HG03378 (cell line): ENCODE data around the gene C16orf96.

Source experiments
- ATAC-seq: cut with Tn5 transposase; IDR thresholded peaks from one replicate; pipeline ENCODE4 v1.9.1; 2021; ENCODE audit warnings: mild to moderate bottlenecking, moderate library complexity; ENCODE audit not compliant: unreplicated experiment

Gene C16orf96

DNA sequence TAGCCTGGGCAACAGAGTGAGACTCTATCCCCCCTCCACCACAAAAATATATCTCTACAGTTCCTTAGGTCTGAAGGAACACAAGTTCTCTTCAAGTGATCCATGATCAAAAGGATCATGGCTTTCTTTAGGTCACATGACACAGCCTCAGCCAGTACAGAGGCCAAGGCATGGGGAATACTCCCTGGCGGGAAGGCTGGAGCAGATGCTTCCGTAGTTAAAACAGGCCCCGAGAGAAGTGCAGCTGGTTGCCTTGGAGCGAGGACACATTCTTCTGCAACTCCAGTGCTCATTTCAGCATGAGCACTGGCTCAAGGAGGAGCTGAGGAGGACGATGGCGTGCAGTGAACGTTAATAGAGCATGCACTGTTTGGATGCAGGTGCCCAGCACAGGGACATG, 31.1 kb upstream of the C16orf96 start:
- ATAC-seq, result no peak

DNA sequence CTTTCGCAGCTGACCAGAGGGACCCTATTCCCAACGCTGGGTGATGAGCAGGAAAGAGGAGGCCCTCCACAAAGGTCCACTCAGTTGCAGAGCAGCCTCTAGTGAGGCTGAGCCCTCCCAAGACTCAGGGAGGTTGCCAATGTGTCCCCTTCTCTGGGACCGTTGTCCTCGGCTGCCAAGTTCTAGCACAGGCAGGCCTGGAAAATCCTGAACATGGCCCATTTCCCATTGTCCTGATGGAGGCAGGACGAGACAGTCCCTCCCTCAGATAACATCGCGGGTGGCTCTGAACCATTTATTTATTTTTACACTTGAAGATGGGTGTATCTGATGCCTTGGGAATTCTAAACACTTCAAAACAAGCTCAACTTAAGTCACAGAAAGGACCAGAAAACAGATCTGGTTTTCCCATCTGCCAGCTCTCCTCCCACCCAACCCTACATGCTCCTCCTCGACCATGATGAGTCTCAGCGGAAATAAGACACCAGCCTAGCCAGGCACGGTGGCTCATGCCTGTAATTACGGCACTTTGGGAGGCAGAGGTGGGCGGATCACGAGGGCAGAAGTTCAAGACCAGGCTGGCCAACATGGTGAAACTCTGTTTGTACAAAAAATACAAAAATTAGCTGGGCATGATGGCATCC, 30.4 kb upstream of the C16orf96 start:
- no peak for ATAC-seq

DNA sequence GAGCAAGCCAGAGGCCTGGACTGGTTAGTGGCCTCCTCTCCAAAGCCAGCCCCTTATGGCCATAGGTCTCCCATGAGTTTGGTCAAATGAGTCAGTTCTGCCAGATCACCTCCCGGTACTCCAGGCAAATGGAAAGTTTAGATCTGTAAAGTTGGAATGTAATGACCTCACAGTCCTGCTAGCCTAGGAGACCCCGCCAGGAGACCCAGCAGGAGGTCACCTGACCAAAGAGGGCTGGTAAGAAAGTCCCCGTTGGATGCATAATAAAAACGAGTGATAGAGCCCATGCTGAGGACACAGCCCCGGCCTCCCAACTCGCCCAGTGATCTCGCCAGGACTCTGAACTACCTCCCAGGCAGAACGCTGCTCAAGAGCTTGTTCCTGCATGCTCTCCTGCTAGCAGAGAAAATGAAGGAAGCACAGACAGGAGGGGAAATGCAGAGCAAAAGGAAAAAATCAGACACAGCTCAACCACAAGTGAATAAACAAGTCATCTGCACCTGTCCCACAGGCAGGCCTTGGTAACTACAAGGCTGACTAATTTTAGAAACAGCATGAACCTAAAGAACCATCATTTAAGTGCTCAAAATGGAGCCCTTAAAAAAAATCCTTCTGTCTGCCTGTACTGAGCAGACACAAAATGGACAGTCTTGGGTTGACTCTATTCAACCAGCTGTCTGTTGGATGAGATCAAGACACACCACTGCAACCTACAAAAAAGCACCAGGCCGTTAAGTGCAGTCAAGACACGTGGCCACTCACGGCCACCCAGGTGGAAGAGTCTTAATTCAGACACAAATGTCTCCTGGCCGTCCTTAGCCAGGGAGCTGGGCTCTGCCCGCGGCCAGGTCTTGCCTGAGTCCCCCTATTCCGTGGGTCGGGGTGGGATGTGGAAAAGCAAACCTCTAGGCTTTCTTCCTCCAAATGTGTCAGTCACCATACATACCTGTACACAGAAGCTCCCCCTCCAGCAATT, 26.8 kb upstream of the C16orf96 start:
- no peak for ATAC-seq

DNA sequence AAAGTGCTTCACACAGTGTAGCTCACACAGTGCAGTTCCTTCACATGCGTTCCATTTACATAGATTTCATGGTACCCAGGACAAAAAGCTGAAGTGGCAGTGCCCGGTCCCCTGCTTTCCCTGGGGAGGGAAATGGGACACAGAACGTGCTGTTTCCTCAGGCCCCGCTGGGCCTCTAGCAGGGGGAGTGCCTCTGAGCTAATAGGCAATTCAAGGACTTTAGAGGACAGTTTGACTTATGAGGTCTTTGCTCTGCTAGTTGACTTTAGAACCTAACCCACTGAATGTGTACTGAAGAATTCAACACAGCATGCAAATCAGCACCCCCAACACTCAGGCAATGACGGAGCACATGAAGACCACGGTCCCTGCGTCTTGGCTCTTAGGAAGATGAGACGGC, 24.3 kb upstream of the C16orf96 start:
- ATAC-seq, result no peak

DNA sequence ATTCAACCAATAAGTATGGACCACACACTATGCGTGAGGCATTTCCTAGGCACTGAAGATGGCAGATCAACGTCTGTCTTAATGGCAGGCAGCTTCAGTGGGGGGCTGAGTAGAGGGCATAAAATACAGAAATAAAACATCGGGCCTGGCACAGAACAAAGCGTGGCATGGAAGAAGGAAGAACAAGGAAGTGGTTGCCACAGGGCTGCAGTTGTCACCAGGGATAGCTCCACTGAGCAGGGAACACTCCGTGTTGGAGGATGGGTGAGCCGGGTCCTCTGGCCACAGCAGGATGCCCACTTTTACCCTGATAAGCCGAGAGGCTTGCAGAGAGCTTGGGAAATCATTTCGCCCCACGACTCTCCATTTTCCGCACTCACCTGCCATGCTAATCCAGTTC, 23.9 kb upstream of the C16orf96 start:
- ATAC-seq, result no peak

DNA sequence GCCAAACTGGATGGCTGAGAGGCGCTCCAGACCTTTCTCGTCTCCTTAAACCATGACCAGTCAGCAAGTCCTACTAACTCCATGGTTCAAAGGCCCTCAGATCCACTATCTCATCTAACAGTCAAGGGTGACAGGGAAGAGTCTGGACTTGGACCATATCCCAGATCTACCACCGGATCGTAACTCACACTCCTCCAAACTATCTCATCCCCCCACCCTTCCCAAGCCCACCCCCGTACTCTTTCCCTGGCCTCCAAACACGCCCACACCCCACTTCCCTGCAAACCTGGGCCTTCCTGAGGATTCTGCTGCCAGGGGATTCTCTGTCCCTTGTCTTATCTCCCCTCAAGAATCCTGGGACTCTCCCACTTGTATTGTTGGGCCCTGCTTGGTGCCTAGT, 22.6 kb upstream of the C16orf96 start:
- ATAC-seq, result no peak

DNA sequence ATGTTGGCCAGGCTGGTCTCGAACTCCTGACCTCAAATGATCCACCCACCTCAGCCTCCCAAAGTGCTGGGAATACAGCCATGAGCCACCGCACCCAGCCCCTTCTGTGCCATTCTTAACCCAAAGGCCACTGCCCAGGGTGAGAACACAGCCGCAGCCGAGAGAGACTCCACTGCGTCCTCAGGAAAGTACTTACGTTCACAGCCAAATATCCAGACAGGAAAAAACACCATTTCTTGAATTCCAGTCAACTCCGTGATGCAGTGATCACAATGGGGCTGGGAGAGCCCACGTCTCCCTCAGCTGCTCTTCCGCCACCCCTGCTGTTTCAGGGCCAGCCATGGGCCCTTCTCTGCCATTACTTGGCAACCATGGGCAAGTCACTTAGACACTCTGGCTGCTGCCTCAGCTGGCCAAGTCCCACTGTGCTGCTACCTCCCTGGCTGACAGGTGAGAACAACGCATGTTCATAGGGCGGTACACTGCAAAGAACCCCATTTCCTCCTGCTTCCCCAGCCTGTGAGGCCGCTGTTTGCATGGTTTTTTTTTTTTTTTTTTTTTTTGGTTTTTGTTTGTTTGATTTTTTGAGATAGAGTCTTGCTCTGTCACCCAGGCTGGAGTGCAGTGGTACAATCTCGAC, 21.9 kb upstream of the C16orf96 start:
- no peak for ATAC-seq

DNA sequence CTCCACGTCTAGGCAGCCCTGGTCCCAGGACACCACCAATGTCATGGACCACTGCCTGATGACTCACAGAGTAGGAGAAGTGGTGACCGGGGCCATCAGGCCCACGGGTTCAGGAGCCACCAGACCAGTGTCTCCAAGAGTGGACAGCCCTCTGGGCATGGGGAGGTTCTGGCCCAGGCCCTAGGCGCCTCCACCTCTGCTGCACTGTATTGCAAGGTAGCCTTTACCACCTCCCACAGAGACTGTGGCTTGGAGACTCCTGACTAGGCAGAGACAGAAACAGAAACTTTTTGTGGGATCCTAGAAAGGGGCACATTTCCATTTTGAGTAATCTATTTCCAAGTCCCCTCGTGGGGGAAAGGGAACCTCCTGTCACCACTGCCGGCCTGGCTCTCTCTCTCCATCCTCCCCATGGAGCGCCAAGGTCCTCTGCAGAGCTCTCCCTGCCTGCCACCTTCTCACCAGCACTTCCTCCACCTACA, 20.5 kb upstream of the C16orf96 start:
- no peak for ATAC-seq

DNA sequence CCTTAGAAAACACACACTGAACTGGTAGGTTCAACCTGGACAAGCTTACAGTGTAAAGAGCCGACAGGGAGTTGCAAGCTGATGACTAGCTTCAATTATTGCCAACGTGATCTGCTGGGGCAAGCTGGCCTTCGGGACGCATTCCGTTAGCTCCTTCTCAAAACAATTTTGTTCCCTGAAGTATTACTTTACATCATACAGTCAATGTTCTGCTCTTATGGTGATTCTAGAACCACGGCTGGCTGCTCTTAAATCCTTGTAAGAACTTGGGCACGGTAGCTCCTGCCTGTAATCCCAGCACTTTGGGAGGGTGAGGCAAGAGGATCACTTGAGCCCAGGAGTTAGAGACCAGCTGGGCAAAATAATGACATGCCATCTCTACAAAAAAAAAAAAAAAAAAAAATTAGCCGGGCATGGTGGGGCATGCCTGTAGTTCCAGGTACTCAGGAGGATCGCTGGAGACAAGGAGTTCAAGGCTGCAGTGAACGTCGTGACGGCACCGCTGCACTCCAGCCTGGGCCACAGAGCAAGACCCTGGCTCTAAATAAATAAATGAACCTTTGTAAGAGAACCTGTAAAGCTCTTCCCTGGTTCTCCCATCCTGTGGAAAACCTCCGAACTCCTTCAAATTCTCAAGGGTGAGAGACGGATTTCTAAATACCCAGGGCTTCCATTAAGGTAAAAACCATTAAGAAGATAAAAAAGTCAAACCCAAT, 19.6 kb upstream of the C16orf96 start:
- no peak for ATAC-seq

DNA sequence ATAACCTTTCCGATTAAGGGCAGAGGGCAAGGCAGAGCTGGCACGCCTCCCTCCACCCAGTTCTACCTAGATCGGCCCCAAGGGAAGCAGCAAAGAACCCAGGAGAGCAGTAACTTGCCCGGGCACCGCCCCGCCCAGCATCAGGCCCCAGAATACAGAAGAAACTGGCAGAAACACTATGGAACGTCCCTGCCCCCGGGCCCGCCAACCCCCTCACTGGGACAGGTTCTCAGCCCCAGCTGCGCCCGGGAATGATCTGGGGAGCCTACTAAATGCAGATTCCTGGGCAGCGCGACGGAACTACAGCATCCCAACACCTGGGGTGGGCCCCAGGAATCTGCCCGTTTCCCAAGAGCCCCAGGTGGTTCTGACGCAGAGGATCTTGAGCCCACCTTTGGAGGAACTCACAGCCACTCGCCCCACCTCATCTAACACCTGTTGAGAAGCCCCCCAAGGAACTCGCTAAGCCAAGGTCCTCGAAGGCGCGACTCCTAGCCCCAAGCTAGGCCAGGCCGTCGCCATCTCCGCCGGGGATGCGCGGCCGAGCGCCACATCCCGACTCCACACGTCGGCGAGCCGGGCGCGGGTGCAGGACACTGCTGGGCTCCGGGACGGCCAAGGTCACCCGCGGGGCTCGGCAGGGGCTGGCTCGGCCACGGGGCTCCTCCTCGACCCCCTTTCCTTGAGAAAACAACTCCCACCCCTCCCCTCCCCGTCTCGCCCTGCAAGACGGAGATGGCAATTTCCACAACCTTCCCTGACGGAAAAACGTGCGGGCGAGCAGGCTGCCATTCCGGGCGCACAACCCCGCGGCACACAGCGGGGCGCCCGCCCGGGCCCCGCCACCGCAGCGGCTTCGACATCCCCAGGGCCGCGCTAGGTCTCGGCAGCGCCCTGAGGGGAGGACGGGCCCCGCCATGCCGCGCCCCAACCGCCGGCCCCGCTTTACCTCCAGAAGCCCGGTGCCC, 18.5 kb upstream of the C16orf96 start:
- no peak for ATAC-seq

DNA sequence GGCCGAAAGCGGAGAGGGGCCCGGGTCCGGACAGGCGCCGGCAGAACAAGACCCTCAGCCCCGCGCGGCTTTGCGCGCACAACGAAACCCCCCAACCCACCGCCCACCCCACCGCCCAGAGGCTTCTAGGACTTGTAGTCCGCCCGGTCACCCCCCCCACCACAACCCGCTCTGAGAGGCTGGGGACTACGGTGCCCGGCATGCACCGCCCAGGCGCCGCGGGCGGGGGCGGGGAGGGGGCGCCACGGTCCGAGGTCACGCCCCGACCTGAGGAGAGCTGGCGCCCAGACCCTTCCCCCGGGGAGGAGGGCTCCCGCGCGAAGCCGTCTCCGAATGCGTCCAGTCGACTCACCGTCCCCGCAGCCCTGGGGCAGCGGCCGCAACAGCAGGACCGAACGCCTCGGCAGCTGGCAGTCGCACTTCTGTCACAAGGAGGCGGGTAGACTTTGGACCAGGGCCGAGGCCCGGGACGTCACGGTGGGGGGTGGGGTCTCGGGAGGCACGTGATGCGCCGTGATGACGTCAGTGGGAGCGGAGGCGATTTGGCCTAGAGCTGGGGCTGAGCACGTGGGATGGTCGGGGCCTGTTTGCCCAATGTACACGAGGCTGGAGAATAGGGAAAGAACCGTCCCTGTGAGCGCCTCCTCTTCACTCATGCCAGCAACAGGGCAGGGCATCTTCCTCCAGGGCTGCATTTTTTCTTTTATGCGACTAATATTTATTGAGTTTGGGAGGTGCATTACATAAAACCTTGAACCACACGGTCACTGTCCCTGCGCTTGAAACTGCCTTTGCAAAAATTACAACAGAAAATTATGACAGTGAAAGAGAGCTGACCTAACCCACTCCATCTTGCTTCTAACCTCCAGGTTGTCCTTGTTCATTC, 17.5 kb upstream of the C16orf96 start, which contains the start of gene CDIP1:
Gene CDIP1 (minus strand): TSS at position 424 of the 886 bp plus-strand sequence. CDS start 24,643 bp downstream, outside the sequence.
- ATAC-seq, result peak; percentile 59

DNA sequence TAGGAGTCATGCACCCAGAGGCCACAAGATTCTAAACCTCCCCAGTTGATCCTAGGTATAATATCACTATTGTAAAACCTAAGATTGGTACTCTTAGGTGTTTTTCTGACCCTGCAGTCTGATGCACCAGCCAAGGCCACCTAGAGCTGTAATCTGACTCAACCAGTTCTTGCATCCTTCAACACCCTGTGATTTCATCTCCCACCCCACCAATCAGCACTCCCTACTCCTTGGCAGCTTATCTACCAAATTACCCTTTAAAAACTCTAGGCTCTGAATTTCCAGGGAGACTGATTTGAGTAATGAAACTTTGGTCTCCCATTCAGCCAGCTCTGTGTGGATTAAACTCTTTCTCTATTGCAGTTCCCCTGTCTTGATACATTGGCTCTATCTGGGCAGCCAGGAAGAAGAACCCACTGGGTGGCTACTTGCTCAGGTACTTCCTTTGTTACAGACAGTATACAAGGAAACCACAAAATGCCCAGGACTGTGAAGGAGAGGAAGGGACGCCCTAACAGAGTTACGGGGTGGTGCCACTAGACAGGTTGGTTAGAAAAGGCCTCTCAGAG, 16.3 kb upstream of the C16orf96 start:
- ATAC-seq, result no peak

DNA sequence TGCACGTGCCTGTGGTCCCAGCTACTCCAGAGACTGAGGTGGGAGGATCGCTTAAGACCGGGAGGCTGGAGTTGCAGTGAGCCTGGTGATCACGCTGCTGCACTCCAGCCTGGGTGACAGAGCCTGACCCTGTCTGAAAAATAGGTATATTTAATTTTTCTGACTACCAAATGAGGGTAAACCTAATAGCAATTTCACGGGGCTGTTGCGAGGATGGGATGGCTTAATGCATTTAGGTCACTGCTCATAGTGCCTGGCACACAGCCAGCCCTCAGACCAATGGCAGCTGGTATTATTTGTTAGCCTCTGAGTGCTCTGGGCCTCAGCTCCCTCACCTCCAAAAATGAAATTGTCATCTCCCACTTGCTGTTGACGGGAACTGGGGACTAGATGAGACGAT, 11.7 kb upstream of the C16orf96 start:
- no peak for ATAC-seq

DNA sequence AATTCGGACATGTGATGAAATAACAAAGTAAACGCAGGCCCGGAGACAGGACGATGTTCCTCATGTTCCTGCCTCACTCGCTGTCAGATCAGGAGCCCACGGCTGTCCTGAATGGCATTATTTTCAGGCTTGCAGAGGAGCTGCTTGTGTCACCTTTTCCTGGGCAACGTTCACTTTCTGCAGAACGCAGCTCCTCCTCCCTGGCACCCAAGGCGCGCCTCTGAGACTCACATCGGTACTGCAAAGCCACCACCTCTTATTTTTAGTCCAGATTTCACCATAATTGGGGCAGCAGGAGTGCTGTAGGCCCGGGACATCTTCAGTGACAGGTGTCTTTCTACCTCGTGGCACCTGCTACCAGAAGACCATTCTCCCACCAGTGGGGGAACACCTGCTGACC, 8.0 kb upstream of the C16orf96 start:
- no peak for ATAC-seq

DNA sequence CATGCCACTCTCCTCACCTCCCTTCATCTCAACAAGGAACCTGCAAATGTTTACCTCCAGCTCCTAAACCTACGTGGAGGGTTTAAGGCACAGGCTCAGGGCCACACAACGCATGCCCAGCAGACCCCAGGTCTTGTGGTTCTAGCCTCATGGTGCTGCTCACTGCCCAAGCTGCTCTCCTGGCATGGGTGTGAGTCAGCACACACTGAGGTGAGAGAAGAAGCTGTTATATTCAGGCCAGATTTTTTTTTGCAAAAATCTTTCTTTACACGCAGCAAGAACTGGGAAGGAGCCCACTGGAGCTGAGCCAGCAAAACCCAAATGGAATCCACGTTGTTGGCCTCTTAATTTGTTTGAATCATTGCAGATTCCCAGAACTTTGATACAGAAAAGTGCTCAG, 5.5 kb upstream of the C16orf96 start:
- no peak for ATAC-seq

DNA sequence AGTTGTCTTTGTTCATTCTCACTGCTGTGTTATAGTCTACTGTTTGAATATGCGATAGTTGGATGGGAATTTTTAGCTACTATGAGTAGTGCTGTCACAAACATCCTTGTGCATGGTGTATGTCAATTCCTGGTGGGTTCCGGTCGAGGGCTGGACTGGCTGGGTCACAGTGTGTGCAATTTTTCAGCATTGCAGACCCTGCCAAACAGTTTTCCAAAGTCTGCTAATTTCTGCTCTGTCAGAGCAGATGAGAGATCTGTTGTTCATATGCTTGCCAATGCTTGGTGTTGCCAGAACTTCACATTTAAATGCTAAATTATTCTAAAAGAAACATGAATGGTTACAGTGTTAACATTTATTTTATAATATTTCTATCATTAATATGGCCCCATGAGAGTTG, 3.6 kb upstream of the C16orf96 start:
- no peak for ATAC-seq

DNA sequence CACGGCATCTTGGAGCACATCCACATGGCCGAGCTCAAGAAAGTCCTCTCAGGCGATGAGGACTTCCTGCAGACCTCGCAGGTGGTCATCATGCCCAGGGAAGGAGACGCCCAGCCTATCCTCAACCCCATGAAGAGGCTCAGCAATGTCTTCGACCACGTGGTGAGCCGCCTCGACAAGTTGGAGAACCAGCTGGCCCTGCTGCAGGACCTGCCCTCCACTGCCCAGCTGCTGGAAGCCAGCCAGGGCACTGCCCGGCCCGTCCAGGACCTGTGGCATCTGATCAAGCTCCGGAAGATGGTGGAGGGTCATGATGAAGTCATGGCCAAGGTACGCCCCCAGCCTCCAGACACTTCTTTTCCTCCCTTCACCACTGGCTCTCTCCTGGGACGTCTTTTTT, 440 bp downstream of the C16orf96 start:
- ATAC-seq, result no peak

DNA sequence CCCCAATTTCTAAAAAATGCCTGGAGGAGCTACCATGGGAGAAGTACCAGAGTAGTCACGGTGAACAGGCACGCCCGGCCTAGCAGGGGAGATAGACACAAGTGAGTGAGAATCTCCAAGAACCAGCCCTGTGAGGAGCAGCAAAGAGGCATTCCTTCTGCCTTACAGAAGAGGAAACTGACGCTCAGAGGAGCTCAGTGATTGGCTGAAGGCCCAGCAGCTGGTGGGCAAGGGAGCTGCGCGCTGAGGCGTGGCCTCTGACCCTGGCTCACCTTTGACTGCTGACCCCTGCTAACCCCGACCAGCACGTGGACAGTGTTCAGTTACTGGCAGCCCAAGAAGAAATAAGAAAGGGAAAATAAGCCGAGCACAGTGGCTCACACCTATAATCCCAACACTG, 1.8 kb downstream of the C16orf96 start:
- no peak for ATAC-seq
